Measurements from ENCODE around the gene DEFB118. TPM values are rescaled to one million over a fixed set of nuclear protein-coding genes. Genes with fewer than 3 reads are reported as not detected.

DEFB118 gene
- total and polyA plus RNA-seq, 9 of the 15 experiments (the other 6 are each of a cell fraction or from before 2014, with no cell fraction given): not detected

DNA sequence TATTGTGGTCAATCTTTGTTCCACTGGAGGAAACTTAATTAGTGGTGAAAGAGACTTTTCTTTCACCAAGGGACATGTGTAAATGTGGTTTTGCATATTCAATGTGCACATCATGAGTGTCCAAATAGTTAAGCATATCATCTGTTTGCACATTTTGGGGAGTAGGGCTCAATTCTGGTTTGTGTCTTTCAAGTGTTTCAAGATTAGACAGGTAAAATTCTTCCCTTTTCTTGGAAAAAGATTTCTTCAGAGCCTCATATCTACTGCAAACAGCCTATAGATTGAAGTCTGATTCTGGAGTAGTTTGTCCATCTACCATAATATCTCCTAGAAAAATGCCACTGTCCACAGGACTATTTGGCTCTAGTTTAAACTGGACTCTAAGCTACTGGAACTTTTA lies 26.9 kb upstream of the DEFB118 start (continued):
- TF ChIP-seq PCBP2 (IDR thresholded peaks at IDR 0.05; ENCODE audit: low read depth, low read length, poor library complexity, severe bottlenecking) (no peak), ZNF311 (CRISPR knock-in tag; IDR thresholded peaks at IDR 0.05) (no peak), NONO (IDR thresholded peaks at IDR 0.05; ENCODE audit: low read depth in 2 of 2, low read length in 1 of 2) (no peak)

GRCh38 chr20:31355981-31356380 lies 12.4 kb upstream of the DEFB118 start:
- H3K27ac ChIP-seq (ENCODE audit: extremely low read depth, low read depth, low read length): no peak overlapping the region
- no TSS peak for BruUV-seq (replicated peaks)
- H3K9me1 ChIP-seq (ENCODE audit: control insufficient read depth, insufficient read depth, low read length): no peaks in the 10 kb centered on the region
- H3K27me3 ChIP-seq (ENCODE audit: control insufficient read depth in 2 of 2, insufficient read depth in 2 of 2, low read length in 2 of 2): no peaks in the 10 kb centered on the region
- intact Hi-C loops (cut with micrococcal nuclease) (no loop called here), in situ Hi-C loops (cut with MboI) (no loop called here)
- TF ChIP-seq HDGF (IDR thresholded peaks at IDR 0.05) (no peak), MECOM (CRISPR knock-in tag; IDR thresholded peaks at IDR 0.05) (no peak), NFYB (IDR thresholded peaks at IDR 0.05; ENCODE audit: extremely low read depth, insufficient read length) (no peak), NBN (IDR thresholded peaks at IDR 0.05; ENCODE audit: low read depth) (no peak), POLR3A (IDR thresholded peaks at IDR 0.05; ENCODE audit: borderline replicate concordance, extremely low read depth, insufficient read depth, insufficient read length) (no peak), ZNF311 (CRISPR knock-in tag; IDR thresholded peaks at IDR 0.05) (no peak), MTA1 (IDR thresholded peaks at IDR 0.05; ENCODE audit: borderline replicate concordance) (no peak), ZNF263 (CRISPR knock-in tag; IDR thresholded peaks at IDR 0.05; ENCODE audit: borderline replicate concordance) (no peak), EWSR1 (IDR thresholded peaks at IDR 0.05; ENCODE audit: borderline replicate concordance, low read depth, partially characterized antibody) (no peak), CXXC5 (CRISPR knock-in tag; IDR thresholded peaks at IDR 0.05) (no peak), ELF1 (tag; IDR thresholded peaks at IDR 0.05) (no peak), ZNF695 (CRISPR knock-in tag; IDR thresholded peaks at IDR 0.05) (no peak), JUNB (CRISPR knock-in tag; conservative IDR thresholded peaks at IDR 0.05) (no peak), ZNF280A (IDR thresholded peaks at IDR 0.05; ENCODE audit: low read depth, partially characterized antibody) (no peak), ETV5 (CRISPR knock-in tag; IDR thresholded peaks at IDR 0.05; ENCODE audit: low read depth) (no peak), ZNF408 (CRISPR knock-in tag; IDR thresholded peaks at IDR 0.05; ENCODE audit: low read depth) (no peak), MTF1 (CRISPR knock-in tag; IDR thresholded peaks at IDR 0.05; ENCODE audit: borderline replicate concordance) (no peak), RBM14 (IDR thresholded peaks at IDR 0.05; ENCODE audit: borderline replicate concordance, insufficient read depth, low read depth, low read length) (no peak)
- no peaks in the 10 kb centered on the region for H3K36me3 ChIP-seq (ENCODE audit: control insufficient read depth, insufficient read depth, low read length)
- no peak overlapping the region for H3K4me3 ChIP-seq
- no peaks in the 10 kb centered on the region for H4K20me1 ChIP-seq (replicated peaks; ENCODE audit: control insufficient read depth, insufficient read depth, low read length)
- H3K4me1 ChIP-seq (replicated peaks in 1 of 2; ENCODE audit: control insufficient read depth in 2 of 2, insufficient read depth in 2 of 2, low read length in 2 of 2): no peaks in the 10 kb centered on the region
- ATAC-seq (no peak), DNase-seq (ENCODE audit: extremely low read depth in 1 of 4, low spot score in 3 of 4) (no peak), FAIRE-seq (no peak)
- no peak overlapping the region for H3K4me2 ChIP-seq (ENCODE audit: insufficient read depth, low read length)
- no peaks in the 10 kb centered on the region for H3K79me2 ChIP-seq (ENCODE audit: control insufficient read depth, insufficient read depth, low read length)
- no peaks in the 10 kb centered on the region for H3K9me3 ChIP-seq (replicated peaks; ENCODE audit: control insufficient read depth, insufficient read depth, low read depth, low read length)
- H3K9ac ChIP-seq (ENCODE audit: insufficient read depth in 1 of 2, low read depth in 2 of 2, low read length in 2 of 2): no peak overlapping the region
- POLR2A ChIA-PET: no interaction called here
- CTCF ChIA-PET (ENCODE audit: low intra/inter-chr PET ratio): no interaction called here
- H2AFZ ChIP-seq (ENCODE audit: low read depth, low read length): no peak overlapping the region
- 0% methylated on average over 1 of the region's 1 CpG for WGBS (ENCODE audit: insufficient coverage, low coverage, missing lambda C conversion rate)

Data from K562 (cell line).